Measurements from ENCODE around the gene CACNA1C.
A peak's percentile ranks its signal among the peaks of the same experiment; 100 is the strongest.

CACNA1C gene

DNA sequence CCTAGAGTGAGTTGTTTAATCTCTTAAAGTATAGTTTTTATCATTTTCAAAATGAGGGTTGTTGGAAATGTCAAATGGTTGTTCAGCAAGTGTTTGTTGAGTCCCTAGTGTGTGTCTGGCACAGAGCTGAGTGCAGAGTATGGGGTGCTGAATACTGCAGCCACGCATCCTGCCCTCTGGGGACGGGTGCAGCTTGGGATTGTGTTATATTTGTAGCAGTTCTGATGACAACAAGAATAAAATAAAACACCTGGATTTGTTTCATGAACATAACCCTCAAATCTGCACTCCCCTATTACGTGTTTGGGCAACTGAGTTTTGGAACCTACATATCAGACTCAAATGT lies 127.9 kb downstream of the CACNA1C start:
- in situ Hi-C loops (cut with HindIII; ENCODE audit: low sequenced_read_pairs): loop anchor here (5.0 kb wide), 1 partner anchor 67 kb away; no protein-coding TSS in a partner anchor
- no peak for TF ChIP-seq CTCF (IDR thresholded peaks at IDR 0.05; ENCODE audit: low read depth, low read length, missing control alignments)
- DNase-seq (ENCODE audit: low read depth): no peak
- no peak overlapping the region for H3K4me3 ChIP-seq (ENCODE audit: low read depth, low read length)

- peak; percentile 52 for TF ChIP-seq CTCF (IDR thresholded peaks at IDR 0.05; ENCODE audit: low read depth, low read length, missing control alignments)
- H3K4me3 ChIP-seq (ENCODE audit: low read depth, low read length): no peak overlapping the region
- in situ Hi-C loops (cut with HindIII; ENCODE audit: low sequenced_read_pairs): loop anchor here (5.0 kb wide), 1 partner anchor 63 kb away; no protein-coding TSS in a partner anchor
- DNase-seq (ENCODE audit: low read depth): peak; percentile 74
Measured at GRCh38 chr12:2183556-2184541, 131.1 kb downstream of the CACNA1C start.

DNA sequence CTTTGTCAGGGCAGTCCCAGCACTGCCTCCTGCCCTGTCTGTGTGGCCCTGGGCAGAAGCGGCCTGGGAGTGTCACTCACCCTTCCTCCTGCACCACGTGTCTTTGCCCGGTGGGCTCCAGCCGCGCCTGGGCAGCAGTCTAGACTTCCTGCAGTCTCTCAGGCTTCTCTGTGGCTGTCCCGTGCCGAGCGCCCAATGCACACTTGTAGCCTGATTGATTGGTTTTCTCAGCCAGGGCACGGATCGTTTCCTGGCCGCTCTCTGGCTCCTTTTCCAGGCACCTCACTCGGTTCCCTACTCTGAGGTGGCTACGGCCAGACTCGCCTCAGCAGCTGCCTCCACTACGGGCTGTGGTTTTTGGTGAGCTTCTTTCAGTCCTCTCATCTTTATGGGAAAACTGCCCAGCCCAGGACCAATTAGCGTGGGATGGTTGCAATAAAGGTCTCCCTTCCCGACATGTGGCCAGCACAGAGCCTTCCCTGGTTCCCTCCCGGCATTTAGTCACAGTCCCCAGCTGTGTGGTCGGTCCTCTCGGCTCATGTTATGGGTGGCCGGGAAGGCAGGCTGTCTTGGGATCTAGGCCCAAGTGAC lies 133.1 kb downstream of the CACNA1C start:
- TF ChIP-seq CTCF (IDR thresholded peaks at IDR 0.05; ENCODE audit: low read depth, low read length, missing control alignments): no peak
- in situ Hi-C loops (cut with HindIII; ENCODE audit: low sequenced_read_pairs): no loop called here
- DNase-seq (ENCODE audit: low read depth): no peak

GRCh38 chr12:2187195-2187945 lies 134.6 kb downstream of the CACNA1C start:
- no peak overlapping the region for H3K4me3 ChIP-seq (ENCODE audit: low read depth, low read length)
- in situ Hi-C loops (cut with HindIII; ENCODE audit: low sequenced_read_pairs): no loop called here
- DNase-seq (ENCODE audit: low read depth): no peak
- no peak for TF ChIP-seq CTCF (IDR thresholded peaks at IDR 0.05; ENCODE audit: low read depth, low read length, missing control alignments)

More for the DNA sequence above, 133.1 kb downstream of the CACNA1C start:
- no peak overlapping the region for H3K4me3 ChIP-seq (ENCODE audit: low read depth, low read length)

- TF ChIP-seq CTCF (IDR thresholded peaks at IDR 0.05; ENCODE audit: low read depth, low read length, missing control alignments): no peak
- no peak for DNase-seq (ENCODE audit: low read depth)
- in situ Hi-C loops (cut with HindIII; ENCODE audit: low sequenced_read_pairs): no loop called here
- no peak overlapping the region for H3K4me3 ChIP-seq (ENCODE audit: low read depth, low read length)
Measured at GRCh38 chr12:2190085-2190484, 137.3 kb downstream of the CACNA1C start.

GRCh38 chr12:2190896-2191533 lies 138.2 kb downstream of the CACNA1C start:
- in situ Hi-C loops (cut with HindIII; ENCODE audit: low sequenced_read_pairs): no loop called here
- TF ChIP-seq CTCF (IDR thresholded peaks at IDR 0.05; ENCODE audit: low read depth, low read length, missing control alignments): no peak
- H3K4me3 ChIP-seq (ENCODE audit: low read depth, low read length): no peak overlapping the region
- no peak for DNase-seq (ENCODE audit: low read depth)
